Glomerular endothelial cell (primary cell): ENCODE data around the gene LPIN2. TPM values are rescaled to one million over a fixed set of nuclear protein-coding genes. Genes with fewer than 3 reads are reported as not detected.
A peak's percentile ranks its signal among the peaks of the same experiment; 100 is the strongest.

Source experiments
- DNase-seq: peaks from one replicate; pipeline ENCODE4 v3.0.0-alpha.2; 2011; ENCODE audit warnings: low read depth, low spot score; ENCODE audit errors: extremely low read depth
- total RNA-seq: library from RNA; depleted of rRNA; stranded (reverse); fragments of >200 nt; gene quantifications from 2 replicates; pipeline ENCODE4 v1.2.3, GENCODE V29; 2015

Gene LPIN2
- total RNA-seq, 1 donor from 2014 or later: 19.3 TPM

DNA sequence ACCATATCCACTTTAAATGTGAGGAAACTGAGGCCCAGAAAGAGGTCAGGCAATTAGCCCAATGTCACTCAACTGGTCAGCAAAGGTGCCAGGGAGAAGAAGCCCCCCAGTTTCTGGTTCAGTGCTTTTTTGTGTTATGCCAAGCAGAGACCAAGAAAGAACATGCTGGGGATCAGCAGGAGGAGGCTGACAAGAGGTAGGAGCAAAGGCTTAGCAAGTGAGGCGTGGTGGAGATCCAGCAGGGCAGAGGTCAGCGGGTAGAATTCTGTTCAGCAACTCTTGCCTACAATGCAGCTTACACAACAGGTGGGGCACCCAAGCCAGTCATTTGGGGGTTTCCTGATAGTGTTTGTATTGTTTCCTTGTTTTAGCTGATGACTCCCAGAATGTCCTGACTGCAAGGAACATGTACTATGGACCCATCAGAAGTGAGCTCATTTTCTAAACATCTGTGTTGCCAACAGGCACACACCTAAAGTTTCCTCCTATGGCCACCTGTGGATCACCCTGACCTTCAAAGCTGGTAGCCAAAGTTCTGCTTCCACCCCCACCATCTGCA is 28.2 kb downstream of the LPIN2 start:
- no peak for DNase-seq

DNA sequence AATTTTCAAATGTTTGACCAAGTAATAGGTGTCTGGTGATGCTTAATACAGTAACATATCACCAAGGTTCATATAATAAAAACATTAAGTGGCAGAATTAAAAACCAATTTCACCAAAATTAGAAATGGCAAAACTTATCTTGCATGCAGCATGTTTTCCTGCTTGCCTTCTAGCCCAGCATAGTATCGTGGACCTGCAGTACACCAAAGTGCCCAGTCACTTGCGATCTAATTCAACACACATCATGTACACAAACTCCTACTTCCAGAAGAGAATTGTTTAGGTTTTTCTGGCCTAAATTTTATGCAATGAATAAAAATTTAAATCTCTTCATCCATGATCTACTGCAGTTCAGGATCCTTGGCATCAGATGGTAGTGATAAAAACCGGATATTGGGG is 28.9 kb downstream of the LPIN2 start:
- DNase-seq: no peak

DNA sequence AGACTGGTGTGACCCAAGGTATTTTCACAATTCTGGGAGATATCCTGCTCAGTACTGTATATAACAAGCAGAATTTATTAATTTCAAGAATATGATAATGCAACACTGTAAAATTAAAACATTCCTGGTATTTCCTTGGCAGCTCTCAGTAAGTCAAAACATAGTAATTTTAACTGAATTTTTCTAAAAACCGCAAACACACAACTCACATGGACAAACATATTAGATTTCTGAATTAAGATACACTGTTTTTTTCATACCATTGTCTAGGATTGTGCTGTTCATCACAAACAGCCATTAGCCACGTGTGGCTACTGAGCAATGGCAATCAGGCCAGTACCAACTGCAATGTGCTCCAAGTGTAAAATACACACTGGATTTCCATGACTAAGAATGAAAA is 29.6 kb downstream of the LPIN2 start:
- no peak for DNase-seq

DNA sequence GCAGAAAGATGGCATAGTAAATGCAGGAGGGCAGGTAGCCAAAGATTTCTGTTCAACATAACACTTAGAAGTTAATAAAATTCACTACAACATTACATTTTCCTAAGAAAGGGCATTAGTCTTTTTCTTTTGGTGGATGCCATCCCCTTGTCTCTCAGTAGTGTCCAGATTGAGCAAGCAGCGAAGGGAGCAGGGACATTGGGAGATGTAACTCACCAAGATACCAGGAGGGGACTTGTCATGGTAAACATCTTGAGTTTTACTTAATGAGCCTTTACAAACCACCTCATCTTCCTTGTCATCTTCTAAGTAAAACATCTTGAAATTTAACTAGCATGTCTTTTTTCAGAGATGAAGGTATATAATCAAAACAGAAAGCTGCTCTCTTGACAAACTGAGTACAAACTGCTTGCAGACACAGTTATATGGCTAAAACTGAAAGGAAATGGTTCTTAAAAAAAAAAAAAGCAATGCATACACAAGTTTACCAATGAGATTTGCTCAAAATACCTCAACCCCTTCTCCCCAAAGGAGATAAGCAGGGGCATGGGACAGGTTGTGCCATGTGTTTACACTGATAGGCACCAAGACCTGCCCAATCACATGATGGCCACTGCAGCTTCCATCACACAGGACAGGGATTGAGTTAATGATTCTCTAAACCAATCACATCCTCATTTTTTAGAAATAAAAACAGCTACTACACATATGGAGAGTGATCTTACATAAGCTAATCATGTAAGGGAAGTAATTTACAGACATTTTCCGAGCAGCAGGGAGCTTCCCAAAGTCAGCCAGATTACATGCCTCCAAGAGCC is 30.3 kb downstream of the LPIN2 start:
- DNase-seq: no peak

DNA sequence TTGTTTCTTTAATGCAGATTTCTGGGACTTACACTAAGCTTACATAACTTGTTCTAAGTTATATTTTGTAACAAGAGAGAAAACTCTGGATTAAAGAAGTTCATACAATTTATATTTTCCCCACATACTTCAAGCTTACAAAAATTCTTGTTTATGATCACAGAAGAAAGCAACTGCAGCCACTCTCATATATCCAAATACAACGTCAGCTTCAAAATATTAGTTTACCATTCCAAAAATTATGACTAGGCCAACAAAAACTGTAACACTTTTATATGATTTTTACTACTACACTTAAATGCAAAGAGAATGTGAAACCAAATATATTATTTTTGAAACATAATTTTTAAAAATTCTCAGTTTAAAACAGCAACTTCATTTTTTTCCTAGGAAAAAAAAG is 30.9 kb downstream of the LPIN2 start:
- no peak for DNase-seq

DNA sequence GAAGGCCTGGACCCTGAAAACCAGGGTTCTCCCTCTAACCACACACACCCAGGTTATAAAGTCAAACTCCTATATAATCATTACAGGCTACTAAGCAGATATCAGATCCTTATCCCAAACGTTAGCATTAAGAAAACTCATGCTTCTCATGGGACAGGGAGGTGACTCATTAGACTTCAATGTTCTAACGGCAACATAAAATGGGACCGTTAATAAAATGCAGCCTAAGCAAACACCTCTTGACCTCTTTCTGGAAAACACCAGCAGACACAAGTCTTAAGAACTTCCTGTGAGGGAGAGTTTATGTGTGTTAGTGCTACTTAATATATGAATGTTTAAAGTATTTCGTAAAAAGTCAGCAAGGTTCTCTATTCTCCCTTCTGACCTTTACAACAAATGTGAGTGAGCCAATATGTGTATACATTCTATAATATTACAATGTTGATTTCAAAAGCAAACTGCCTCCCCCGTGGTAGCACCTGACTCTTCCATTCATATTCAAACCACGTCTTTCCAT is 31.7 kb downstream of the LPIN2 start:
- peak; percentile 88 for DNase-seq

DNA sequence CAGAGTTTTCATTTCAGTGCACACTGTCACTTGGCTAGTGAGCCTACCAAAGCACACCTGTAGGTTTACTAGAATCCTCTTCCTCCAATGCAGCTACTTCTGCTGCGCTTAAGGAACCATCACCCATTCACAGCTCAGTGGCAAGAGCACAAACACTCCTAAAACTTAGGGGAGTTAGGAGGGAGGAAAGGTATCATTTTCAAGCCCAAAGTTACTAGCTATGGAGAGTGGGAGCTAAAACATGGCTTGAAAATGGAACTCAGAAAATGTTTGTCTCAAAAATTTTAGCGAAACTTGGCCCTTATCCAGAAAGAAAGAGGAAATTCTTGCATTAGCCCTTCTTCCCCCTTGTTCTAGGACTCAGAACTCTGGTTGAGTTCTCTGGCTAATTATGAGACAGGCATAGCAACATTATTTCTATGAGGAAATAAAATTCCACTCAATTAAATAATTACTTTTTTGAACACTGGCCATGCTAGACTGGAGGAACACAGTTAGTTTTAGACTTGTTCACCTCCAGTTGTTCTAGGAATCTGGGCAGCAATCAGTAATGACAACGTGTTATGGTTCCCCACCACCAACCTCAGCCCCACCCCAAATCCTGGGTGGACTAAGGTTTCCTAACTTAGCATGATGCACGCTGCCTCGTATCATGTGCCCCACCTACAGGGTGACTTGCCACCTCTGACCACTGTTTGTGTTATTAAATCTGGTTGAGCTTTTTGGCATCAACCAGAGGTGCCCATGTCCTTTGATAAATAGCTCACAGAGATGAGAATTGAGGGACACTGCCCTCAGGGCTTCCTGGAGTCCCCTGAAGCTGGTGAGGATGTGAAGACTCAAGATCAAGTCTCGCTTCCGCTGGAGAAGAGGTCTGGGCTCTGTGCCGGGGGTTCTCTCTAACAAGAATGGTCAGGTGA is 32.8 kb downstream of the LPIN2 start:
- no peak for DNase-seq

DNA sequence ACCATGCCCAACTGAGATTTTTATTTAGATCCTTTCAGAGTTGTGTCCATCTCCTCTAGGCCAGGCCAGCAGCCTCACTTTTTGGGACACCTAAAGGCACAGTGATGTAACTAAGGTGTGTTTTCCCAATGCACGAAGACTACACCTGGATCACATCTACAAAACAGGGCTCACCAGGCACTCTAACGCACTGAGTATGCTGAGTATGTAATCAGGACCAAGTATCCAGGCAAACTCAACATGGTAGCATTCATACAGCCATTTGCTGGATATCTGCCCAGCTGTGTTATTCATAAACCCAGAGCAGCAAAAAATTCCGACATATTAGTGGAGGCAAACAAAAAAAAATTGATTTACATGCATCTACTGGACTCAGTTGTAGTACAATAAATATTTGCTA is 33.8 kb downstream of the LPIN2 start:
- no peak for DNase-seq

DNA sequence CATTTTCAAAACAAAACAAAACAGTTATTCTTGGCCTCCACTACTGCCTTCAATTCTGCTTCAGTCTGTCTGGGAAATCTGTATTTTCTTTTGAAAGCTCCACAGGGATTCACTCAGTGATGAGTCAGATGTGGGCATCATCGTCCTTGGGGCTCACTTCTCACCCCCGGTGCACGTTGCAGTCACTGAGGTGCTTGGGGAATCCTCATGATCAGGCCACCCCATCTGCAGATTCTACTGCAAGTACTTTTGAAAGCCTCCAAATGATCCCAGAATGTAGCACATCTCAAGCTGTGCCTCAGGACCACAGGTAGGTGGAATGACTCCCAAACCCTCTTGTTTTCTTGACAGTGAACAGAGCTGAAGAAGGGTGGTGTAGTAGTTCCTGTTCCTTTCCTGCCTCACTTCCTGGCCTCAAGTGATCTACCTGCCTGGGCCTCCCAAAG is 34.3 kb downstream of the LPIN2 start:
- DNase-seq: no peak

DNA sequence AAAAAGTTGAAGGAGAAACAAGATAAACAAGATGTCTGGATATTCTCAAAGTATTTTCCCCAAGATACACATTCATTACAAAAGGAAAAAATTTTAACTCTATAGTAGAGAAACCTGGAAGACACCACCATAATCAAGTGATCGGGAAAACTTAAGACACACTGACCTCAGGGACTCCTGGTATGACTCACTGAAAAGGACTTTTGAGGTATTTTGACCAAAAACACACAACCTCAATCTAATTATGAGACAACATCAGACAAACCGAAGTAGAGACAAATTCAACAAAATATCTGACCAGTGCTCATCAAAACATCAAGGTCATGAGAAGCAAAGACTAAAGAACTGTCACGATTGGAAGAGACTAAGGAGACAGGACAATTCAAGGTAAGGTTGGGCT is 34.7 kb downstream of the LPIN2 start:
- DNase-seq: no peak

DNA sequence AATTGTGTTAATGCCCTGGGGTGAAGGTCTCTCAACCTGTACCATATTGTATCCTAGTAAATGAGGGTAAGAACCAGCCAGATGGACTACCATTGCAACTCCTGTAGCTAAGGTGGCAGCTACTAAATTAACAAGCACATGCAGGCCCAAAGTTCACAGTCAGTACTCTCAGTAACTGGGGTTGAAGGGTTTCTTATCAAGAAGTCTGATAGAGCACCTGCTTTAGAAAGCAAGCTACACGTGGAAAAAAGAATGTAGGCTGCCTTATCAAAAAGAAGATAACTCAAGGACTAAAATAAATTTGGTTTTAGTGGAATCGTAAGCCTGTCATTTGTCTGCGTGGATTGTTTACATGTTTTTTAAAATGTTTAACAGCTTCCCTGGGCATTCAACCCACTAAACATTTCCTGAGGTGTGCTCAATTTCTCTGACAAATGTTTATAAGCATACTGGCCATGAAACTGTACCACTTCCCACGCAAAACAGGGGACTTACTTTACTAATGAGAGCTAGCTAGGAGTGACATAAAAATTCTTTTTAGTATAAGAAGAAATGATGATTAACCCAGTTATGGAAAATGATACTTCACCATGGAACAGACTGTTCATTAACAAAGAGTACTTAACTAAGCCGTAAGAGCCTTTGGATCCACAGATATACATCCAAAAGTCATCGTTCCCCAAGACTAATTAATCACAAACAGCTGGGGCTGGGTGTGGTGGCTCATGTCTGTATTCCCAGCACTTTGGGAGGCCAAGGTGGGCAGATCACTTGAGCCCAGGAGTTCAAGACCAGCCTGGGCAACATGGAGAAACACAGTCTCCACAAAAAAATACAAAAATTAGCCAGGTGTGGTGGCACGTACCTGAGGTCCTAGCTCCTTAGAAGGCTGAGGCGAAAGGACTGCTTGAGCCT is 36.5 kb downstream of the LPIN2 start:
- no peak for DNase-seq

DNA sequence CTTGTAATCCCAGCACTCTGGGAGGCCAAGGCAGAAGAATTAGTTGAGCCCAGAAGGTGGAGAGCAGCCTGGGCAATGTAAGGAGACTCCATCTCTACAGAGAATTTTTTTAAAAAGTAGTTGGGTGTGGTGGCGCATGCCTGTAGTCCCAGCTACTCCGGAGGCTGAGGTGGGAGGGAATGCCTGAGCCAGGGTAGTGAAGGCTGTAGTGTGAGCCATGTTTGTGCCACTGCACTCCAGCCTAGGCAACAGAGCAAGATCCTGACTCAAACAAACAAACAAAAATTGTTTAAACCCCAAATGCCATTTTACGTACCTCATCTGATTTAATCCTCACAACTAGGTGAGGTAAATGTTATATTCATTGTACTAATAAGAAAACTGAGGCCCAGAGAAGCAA is 38.2 kb downstream of the LPIN2 start:
- no peak for DNase-seq

DNA sequence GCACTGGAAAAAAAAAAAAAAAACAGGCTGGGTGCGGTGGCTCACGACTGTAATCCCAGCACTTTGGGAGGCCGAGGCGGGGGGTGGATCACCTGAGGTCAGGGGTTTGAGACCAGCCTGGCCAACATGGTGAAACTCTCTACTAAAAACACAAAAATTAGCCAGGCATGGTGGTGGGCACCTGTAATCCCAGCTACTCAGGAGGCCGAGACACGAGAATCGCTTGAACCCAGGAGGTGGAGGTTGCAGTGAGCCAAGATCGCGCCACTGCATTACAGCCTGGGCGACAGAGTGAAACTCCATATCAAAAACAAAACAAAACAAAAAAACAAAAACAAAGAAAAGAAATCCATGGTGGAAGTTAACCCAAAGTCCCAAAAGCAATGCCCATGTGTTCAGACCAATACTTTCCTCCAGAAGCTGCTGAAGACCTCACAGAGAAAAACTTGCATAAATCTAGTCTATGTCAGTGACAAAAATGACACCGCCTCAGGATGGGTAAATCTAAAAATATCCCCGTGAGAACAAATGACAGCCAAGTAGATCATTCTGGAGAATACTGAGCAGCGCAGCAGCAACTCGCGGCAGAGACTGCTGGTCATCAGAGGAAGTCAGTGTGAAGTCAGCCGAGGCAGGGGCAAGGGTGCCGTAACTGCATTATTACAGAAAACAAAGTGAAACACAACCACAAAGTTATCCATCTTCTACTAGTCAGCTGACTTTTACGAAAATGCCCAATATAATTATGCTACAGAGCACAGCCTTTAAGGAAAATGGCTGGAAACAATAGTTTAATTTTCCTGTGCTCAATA is 41.0 kb downstream of the LPIN2 start:
- DNase-seq: no peak

DNA sequence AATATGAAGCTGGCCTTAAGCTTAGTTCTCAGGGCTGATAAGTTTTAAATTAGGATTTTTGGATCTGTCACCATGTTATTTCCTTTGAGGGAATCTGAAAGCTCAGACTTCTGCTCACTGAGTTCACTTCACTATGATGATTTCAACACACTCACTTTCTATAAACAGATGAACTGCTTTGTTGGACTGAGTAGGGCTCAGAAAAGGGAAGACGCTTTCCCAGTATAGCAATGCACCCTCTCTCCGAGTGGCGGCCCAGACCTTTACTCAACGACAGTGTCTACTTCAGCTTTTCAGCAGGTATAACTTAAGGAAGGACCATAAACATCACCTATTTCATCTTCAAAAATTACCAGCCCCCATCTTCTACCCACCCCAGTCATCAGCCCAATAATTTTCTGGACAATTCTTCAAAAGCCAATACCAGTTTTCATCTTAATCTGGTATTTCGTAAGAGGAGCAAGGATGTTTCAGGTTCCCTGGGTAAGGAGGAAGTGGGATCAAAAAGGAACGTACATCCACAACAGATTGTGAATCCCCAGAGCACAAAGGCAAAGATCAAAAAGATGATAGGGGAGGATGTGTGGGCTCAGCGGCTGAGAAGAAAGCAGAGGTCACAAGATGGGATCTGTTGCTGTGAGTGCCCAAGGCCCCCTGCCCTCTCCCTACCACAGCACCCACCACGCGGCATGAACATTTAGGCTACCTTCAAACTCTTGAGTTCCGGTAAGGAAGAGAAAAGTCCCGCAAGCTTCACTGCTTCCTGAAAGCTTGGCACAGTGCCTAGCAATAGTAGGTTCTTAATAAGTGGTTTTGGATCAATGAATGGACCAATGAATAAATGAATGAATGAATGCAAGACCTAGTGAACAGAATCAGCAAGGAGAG is 41.9 kb downstream of the LPIN2 start:
- no peak for DNase-seq

DNA sequence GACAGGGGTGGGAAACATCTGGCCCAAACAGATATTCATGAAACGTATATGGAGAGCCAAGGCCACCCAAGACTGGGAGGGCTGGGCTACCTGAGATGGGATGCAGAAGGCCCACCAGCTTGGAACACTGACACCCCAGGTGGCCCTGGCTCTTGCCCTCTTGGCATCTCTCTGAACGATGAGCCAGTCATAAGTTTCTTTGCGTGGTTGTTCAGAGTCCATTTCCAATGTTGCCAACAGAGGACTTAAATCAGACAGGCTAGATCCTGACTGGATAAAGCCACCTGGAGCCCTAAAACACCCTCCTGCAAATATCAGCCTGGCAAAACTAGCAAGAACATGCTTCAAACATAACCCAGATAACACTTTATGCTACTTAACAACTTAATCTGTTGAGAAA is 42.6 kb downstream of the LPIN2 start:
- no peak for DNase-seq

DNA sequence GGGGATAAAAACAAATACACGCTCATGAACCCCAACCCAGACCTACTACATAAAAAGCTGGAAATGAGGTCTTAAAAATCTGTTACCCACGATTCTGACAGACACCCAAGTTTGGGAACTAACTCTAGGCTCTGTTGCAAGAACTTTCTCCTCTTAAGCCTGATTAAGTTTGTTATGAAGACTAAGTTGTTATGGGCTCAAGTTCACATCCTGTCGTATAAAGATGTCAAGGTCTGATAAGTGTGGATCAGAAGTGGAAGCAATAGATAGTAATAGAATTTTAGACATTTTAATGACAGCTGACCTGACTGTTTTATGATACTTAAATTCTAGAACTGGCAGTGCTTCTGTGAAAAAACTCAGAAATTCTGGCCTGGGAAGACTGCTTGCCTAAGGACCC is 43.2 kb downstream of the LPIN2 start:
- no peak for DNase-seq

DNA sequence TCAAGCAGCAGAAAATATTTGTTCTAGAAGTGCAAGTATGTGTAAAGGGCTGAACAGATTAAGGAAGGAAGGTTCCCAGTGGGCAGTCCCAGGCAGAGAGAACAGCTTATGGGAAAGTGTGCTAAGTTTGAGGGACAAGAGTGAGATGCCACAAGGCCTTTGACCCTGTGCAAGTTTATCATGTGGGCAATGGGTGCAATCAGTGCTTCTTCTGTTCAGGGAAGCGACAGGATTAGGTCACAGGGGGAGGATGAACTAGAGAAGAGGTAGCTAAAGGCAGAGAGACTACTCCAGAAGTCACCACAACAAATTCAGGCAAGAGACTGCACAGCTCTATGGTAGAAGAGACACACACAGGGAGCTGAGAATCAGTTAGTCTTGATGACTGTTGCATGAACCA is 44.3 kb downstream of the LPIN2 start:
- no peak for DNase-seq

DNA sequence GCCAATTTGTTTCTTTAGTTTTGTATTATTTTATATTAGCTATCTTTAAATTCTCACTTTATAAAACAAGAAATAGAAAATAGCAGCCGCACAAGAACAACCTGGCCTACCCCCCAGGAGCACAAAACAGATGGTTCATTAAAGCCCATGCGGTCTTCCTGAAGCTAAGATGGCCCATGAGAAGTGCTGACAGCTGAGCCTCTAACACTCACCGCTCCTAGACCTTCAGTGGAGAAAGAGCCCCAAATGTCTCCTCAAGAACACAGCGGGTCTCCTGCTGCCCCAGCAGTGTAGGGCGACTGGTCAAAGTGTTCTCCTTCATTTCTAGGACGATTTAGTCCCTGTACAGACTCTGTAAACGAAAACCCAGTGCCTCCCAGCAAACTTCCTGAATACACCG is 45.1 kb downstream of the LPIN2 start:
- no peak for DNase-seq
